ENCODE measurements around the gene CES1. TPM values are rescaled to one million over a fixed set of nuclear protein-coding genes. Genes with fewer than 3 reads are reported as not detected.
A peak's percentile ranks its signal among the peaks of the same experiment; 100 is the strongest.
"Not testable (repeated sequence)": the region's sequence is repeated elsewhere in the genome, so short reads cannot be mapped to it uniquely, and the experiment has no call there.

CES1 gene
- total RNA-seq, 1 donor: under 0.01 TPM

DNA sequence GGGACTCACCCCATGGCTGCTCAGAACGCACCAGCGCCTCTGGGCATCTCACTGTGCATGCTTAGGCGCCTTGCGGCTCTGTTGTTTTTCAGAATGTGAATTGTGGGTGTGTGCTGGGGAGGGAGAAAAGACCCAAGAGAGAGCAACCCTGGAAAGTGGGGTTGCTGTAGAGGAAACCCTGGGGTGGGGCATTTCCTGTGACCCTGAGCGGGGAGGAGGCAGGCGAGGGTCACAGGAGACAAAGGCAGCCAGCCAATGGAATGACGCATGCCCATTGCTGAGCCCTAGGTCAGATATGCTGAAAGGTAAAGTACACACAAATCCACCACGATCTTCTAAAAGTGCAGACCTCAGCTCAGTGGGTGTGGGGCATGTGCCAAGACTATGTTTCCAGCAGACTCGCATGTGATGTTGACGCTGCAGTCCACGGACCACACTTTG, 39.9 kb downstream of the CES1 start:
- not testable (repeated sequence) for DNase-seq (ENCODE audit: low read depth in 2 of 3, low spot score in 2 of 3)

DNA sequence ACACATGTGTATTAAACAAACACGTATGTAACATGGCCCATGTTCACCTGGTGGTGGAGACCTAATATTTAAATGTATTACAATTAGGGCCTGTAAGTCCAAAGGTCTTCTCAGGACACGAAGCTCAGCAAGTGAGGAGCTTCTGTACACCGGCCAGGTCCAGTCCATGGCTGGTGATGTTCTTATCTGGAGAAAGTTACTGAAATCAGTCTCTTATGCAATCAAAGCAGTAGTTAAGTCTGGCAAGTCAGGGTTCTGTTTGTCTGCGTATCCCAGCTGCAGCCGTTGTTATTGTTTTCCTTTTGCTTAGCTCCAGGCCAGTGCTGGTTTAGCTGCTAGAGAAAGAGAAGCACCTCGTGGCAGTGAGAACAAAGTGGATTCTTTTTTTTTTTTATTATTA, 41.4 kb downstream of the CES1 start:
- not testable (repeated sequence) for DNase-seq (ENCODE audit: low read depth in 2 of 3, low spot score in 2 of 3)

DNA sequence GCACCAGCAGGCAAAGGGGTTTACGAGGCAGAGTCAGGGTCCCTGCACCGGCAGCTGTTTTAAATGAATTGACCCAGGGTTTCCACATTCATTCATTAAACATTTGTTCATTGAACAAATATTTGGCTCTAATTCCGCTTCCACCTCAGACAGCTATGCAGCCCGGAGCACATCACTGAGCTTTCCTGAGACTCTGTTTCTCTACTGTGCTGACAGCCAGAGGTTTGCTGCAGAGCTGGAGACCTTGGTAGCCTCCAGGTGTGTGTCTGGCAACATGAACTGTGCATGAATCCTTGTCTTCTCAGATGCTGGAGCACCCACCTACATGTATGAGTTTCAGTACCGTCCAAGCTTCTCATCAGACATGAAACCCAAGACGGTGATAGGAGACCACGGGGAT, 42.7 kb downstream of the CES1 start:
- not testable (repeated sequence) for DNase-seq (ENCODE audit: low read depth in 2 of 3, low spot score in 2 of 3)

DNA sequence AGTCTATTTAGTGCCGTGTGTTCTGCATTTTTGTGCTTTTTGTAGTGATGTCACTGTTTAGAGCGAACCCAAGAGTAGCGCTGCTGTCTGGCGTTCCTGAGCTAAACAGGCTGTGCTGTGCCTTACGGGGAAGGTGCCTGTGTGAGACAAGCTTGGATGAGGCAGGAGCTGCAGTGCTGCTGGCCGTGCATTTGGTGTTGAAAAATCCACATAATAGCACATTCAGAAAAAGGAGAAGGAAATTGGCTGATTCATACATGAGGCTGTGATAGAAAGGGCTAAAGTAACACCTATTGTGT, 50.2 kb downstream of the CES1 start:
- DNase-seq (ENCODE audit: low read depth in 2 of 3, low spot score in 2 of 3): not testable (repeated sequence)

DNA sequence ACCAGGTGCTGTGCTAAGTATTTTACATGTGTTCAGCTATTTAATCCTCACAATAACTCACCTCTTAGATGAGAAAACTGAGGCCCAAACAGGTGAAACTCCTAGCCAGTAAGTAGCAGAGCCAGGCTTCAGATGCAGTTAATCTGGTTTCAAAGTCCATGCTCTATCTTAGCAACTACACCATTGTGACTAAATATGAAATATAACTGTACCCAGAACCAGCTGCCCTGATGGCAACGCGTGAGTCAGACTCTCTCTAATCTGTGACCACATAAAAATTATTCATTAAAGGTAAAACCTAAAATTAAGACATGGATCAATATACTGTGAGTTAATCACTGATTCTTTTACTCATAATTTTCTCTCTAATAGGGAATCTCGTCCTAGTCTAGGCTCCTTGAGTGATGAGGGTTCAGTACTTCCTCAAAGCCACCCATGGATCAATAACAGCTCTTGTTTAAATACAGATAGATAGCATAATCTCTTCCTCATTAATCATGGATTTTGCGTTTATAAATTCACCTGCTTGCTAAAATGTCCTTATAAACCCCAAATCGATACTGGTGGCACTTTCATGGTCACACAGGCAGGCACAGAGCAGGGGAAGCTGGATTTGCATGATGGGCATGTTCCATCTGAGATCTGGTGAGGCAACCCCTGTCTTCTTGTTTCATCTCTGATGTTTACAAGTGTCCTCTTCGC, 50.7 kb downstream of the CES1 start:
- not testable (repeated sequence) for DNase-seq (ENCODE audit: low read depth in 2 of 3, low spot score in 2 of 3)

- DNase-seq (ENCODE audit: low read depth in 2 of 3, low spot score in 2 of 3): not testable (repeated sequence)
Measured at GRCh38 chr16:55781456-55781855, 51.4 kb downstream of the CES1 start.

DNA sequence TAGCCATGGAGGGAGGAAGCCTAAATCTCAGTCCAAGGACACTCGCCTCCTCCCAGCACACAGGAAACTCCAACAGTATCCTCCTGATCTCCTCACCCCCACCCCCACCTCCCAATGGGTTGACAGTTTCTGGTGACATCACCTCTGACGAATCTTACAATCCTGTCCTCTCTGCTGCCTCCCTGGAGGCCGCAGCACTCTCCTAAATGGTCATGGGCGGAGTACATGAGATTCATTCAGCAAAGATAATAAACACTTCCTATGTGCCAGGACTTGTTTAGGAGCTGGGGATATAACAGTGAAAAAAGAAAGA, 52.8 kb downstream of the CES1 start:
- DNase-seq (ENCODE audit: low read depth in 2 of 3, low spot score in 2 of 3): not testable (repeated sequence)

- DNase-seq (ENCODE audit: low read depth in 2 of 3, low spot score in 2 of 3): no peak
Measured at GRCh38 chr16:55779402-55780094, 53.3 kb downstream of the CES1 start.

- no peak for DNase-seq (ENCODE audit: low read depth in 2 of 3, low spot score in 2 of 3)
Measured at GRCh38 chr16:55778757-55779156, 54.1 kb downstream of the CES1 start.

DNA sequence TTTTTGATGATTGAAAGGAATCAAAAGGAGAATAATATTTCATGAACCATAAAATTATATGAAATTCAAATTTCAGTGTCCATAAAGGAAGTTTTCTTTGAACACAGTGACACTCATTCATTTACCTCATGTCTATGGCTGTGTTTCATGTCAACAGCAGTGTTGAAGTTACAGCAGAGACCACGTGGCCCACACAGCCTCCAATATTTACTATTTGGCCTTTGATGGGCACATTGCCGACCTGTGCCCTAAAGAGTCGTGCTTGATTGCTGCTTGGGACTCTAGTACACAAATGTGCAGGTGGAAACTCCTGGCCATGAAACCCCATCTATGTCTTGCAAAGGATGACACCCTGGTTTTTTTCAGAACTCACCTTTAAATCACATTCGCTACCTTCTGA, 57.0 kb downstream of the CES1 start:
- DNase-seq (ENCODE audit: low read depth in 2 of 3, low spot score in 2 of 3): no peak

- no peak for DNase-seq (ENCODE audit: low read depth in 2 of 3, low spot score in 2 of 3)
Measured at GRCh38 chr16:55773859-55774549, 58.9 kb downstream of the CES1 start.

DNA sequence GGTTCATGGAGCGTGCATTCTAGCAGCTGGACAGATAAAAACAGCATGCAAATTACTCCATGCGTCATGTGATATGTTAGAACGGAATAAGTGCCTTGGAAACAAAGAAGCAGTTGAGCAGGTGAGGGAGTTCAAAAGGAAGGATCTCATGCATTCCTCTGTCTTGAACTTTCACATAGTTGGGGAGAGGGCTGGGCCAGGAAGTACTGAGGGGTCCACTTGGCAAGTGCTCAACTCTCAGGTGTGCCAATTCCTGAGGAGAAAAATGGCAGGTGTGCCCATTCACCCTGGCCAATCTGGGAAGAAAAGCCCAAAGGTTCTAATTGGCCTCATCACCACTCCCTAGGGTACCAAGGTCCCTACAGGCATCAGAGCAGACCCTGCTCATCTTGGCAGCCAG, 67.7 kb downstream of the CES1 start:
- no peak for DNase-seq (ENCODE audit: low read depth in 2 of 3, low spot score in 2 of 3)

DNA sequence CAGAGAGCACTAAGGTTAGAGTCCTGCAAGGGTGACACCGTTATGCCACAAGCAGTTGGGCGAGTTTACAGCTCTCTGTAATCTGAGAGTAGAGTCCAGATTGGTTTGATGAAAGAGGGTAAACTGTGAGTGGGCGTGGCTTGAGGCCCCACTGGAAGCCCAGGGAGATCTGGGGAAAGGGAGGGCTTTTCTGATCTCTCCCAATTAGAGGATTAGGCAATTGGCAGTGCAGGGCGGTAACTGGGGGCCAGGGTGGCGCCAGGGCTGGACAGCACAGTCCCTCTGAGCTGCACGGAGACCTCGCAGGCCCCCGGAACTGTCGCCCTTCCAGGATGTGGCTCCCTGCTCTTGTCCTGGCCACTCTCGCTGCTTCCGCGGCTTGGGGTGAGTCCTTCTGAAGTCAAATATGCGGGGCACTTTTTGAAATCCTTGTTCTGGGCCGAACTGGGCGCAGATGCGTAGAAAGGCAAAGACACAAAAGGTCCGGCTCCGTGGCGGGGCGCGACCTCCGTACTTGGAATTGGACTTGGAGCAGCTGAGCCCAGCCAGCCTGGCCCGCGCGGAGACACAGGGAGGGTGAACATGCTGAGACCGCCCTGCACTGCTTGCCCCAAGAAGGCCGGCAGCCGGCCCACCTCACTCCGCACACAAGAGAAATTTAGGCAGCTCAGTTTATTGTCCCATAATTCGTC, 72.4 kb downstream of the CES1 start:
- DNase-seq (ENCODE audit: low read depth in 2 of 3, low spot score in 2 of 3): no peak

- not testable (repeated sequence) for DNase-seq (ENCODE audit: low read depth in 2 of 3, low spot score in 2 of 3)
Measured at GRCh38 chr16:55759965-55760309, 73.0 kb downstream of the CES1 start.

- DNase-seq (ENCODE audit: low read depth in 2 of 3, low spot score in 2 of 3): not testable (repeated sequence)
Measured at GRCh38 chr16:55757595-55758527, 75.0 kb downstream of the CES1 start.

DNA sequence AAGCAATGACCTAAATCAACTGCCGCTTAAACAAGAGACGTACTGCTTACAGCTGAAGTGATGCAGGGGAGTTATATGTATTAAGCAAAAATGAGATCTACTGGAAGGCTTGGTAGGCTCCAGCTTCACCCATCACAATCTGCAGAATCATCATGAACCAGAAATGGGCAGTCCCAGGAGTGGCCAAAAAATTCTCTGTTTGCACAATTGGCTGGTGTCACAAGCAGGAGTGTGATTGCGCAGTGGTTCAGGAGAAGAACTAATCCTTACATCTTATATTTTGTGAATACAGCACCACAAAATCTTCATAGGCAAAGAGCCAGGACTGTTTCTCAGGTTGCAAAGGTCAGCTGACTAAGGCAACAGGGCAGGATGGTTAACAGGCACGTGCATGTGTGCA, 75.9 kb downstream of the CES1 start:
- DNase-seq (ENCODE audit: low read depth in 2 of 3, low spot score in 2 of 3): no peak

DNA sequence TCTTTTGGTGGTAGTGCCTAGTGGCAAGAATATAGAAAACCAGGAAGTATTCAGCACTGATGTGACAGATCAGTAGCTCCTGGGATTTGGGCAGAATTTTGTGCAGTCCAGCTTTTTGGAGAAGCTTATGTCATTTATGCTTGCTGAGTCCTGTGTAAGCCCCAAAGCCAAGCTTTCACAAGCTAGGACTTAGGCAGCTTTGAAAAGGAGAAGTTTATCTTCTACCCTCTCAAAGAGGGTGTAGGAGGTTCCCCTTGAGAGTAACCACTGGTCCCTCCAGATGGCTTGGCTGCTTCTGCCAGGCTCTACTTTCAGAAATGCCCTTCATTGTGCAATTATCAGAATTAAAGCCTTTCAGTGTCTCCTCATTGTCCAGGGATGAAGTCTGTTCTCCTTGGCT, 78.8 kb downstream of the CES1 start:
- no peak for DNase-seq (ENCODE audit: low read depth in 2 of 3, low spot score in 2 of 3)

GRCh38 chr16:55753145-55753631, 79.7 kb downstream of the CES1 start:
- DNase-seq (ENCODE audit: low read depth in 2 of 3, low spot score in 2 of 3): peak in 1 of 3 donors; percentile 6

All from hematopoietic multipotent progenitor cell (in vitro differentiated cells).